Loucy (cell line): ENCODE measurements around the gene TCEA3.

Source experiments
- H2AFZ ChIP-seq: fragments of 200-600 bp; sonication (generic); 2 replicates; pipeline ENCODE4 v1.6.0; 2016; ENCODE audit warnings: antibody characterized with exemption, mild to moderate bottlenecking, low read length, moderate library complexity
- H3F3A ChIP-seq: fragments of 200-600 bp; 2 replicates; pipeline ENCODE4 v1.6.0; 2016; ENCODE audit warnings: antibody characterized with exemption, low read depth, mild to moderate bottlenecking
- H3K27me3 ChIP-seq: fragments of 200-600 bp; sonication (generic); 2 replicates; pipeline ENCODE4 v1.6.1; 2014; ENCODE audit warnings: low read length, mild to moderate bottlenecking; ENCODE audit not compliant: insufficient read depth, poor library complexity, severe bottlenecking
- H3K36me3 ChIP-seq: fragments of 200-600 bp; sonication (generic); 2 replicates; pipeline ENCODE4 v1.6.1; 2016; ENCODE audit warnings: low read length; ENCODE audit not compliant: insufficient read depth
- H3K4me1 ChIP-seq: fragments of 200-600 bp; sonication (generic); 2 replicates; pipeline ENCODE4 v1.5.1; 2014; ENCODE audit warnings: low read length, mild to moderate bottlenecking; ENCODE audit not compliant: insufficient read depth, poor library complexity, severe bottlenecking
- H3K4me2 ChIP-seq: fragments of 200-600 bp; sonication (generic); 2 replicates; pipeline ENCODE4 v1.6.0; 2014; ENCODE audit warnings: antibody characterized with exemption, low read length, low read depth, mild to moderate bottlenecking; ENCODE audit not compliant: poor library complexity, severe bottlenecking
- H3K4me3 ChIP-seq: fragments of 200-600 bp; sonication (generic); 2 replicates; pipeline ENCODE4 v1.5.1; 2014; ENCODE audit warnings: low read length, mild to moderate bottlenecking, mixed read lengths; ENCODE audit not compliant: poor library complexity, severe bottlenecking
- H3K79me2 ChIP-seq: fragments of 200-600 bp; sonication (generic); 2 replicates; pipeline ENCODE4 v1.6.1; 2014; ENCODE audit warnings: low read length; ENCODE audit not compliant: insufficient read depth
- H3K9ac ChIP-seq: fragments of 200-600 bp; sonication (generic); 2 replicates; pipeline ENCODE4 v1.6.0; 2014; ENCODE audit warnings: mild to moderate bottlenecking, low read depth, low read length, moderate library complexity; ENCODE audit not compliant: poor library complexity, severe bottlenecking
- H3K9me2 ChIP-seq: fragments of 200-600 bp; sonication (generic); replicated peaks from 2 replicates; pipeline ENCODE4 v1.6.1; 2016; ENCODE audit warnings: low read depth, low read length, mixed read lengths
- H3K9me3 ChIP-seq: fragments of 200-600 bp; sonication (generic); 2 replicates; pipeline ENCODE4 v1.6.1; 2014; ENCODE audit warnings: mild to moderate bottlenecking, antibody characterized with exemption, low read length, low read depth; ENCODE audit not compliant: insufficient read depth
- H4K20me1 ChIP-seq: fragments of 200-600 bp; sonication (generic); 2 replicates; pipeline ENCODE4 v1.6.0; 2014; ENCODE audit warnings: antibody characterized with exemption, low read length, mild to moderate bottlenecking; ENCODE audit not compliant: insufficient read depth, poor library complexity, severe bottlenecking
- EZH2phosphoT487 ChIP-seq: fragments of 200-600 bp; IDR thresholded peaks from 2 replicates; pipeline ENCODE4 v1.6.1; 2018; ENCODE audit warnings: antibody characterized with exemption, mild to moderate bottlenecking, moderate library complexity, borderline replicate concordance
- TF ChIP-seq, protein P1 (sequence below): fragments of 200-600 bp; sonication (generic); conservative IDR thresholded peaks from 2 replicates; pipeline ENCODE4 v1.5.1; 2014; ENCODE audit warnings: mild to moderate bottlenecking, antibody characterized with exemption, low read length

Gene TCEA3

DNA sequence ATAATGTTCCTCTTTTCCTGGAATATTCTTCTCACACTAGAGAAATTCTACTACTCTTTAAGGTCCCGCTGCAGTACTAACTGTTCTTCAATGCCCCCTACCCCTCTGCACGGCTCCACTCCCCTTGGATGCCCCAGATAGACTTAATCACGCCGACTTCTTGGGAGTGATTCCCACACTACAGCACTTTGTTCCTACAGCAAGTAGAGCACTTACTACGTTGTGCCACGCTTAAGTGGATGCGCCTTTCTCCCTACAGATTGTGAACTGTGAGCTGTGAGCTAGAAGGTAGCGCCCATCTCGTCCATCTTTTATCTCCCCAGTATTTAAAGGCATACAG, 57.1 kb downstream of the TCEA3 start:
- Histone ChIP-seq H3K9me2 (no peaks in the 10 kb centered on the region), H3K4me1 (peaks cover 32% of the 10 kb centered on the region), H2AFZ (peak overlapping the region; percentile 70; the same call in 1 of the 2 replicates), H3K4me3 (peak overlapping the region; percentile 87), H3K4me2 (peak overlapping the region; percentile 83), H3K9me3 (peaks cover 22% of the 10 kb centered on the region), H3F3A (no peaks in the 10 kb centered on the region), H3K36me3 (peaks cover 33% of the 10 kb centered on the region), H4K20me1 (no peaks in the 10 kb centered on the region), H3K79me2 (peaks cover 55% of the 10 kb centered on the region), H3K27me3 (peaks cover 6% of the 10 kb centered on the region), H3K9ac (peak overlapping the region; percentile 74)
- TF ChIP-seq EZH2phosphoT487, result no peak
- TF ChIP-seq, protein P1, sequence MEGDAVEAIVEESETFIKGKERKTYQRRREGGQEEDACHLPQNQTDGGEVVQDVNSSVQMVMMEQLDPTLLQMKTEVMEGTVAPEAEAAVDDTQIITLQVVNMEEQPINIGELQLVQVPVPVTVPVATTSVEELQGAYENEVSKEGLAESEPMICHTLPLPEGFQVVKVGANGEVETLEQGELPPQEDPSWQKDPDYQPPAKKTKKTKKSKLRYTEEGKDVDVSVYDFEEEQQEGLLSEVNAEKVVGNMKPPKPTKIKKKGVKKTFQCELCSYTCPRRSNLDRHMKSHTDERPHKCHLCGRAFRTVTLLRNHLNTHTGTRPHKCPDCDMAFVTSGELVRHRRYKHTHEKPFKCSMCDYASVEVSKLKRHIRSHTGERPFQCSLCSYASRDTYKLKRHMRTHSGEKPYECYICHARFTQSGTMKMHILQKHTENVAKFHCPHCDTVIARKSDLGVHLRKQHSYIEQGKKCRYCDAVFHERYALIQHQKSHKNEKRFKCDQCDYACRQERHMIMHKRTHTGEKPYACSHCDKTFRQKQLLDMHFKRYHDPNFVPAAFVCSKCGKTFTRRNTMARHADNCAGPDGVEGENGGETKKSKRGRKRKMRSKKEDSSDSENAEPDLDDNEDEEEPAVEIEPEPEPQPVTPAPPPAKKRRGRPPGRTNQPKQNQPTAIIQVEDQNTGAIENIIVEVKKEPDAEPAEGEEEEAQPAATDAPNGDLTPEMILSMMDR, result no peak

DNA sequence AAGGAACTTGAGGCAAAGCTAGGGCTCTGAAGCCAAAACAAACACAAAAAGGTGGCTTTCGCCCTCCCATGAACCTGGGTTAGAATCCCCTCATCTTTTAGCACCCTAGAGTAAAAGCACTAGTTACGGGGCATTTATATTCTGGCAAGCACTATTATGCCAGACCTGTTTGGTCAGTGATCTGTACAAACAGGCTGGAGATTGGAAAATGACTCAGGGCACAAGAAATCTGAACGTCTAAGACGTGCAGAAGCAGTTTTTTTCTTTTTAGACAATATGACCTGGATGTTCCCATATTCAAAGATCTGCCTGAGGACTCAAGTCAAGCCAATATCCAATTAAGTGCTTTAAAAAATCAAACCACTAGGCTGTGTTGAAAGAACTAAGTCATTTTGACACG, 58.0 kb downstream of the TCEA3 start:
- Histone ChIP-seq H3K9ac (peak overlapping the region; percentile 74), H3K9me2 (no peaks in the 10 kb centered on the region), H3K4me2 (peak overlapping the region; percentile 83), H3K9me3 (peaks cover 31% of the 10 kb centered on the region), H3K36me3 (peaks cover 41% of the 10 kb centered on the region), H3K27me3 (peaks cover 9% of the 10 kb centered on the region), H2AFZ (no peak overlapping the region), H4K20me1 (no peaks in the 10 kb centered on the region), H3F3A (no peaks in the 10 kb centered on the region), H3K4me3 (peak overlapping the region; percentile 87), H3K4me1 (peaks cover 26% of the 10 kb centered on the region), H3K79me2 (peaks cover 47% of the 10 kb centered on the region)
- TF ChIP-seq, protein P1, result no peak
- TF ChIP-seq EZH2phosphoT487, result no peak

DNA sequence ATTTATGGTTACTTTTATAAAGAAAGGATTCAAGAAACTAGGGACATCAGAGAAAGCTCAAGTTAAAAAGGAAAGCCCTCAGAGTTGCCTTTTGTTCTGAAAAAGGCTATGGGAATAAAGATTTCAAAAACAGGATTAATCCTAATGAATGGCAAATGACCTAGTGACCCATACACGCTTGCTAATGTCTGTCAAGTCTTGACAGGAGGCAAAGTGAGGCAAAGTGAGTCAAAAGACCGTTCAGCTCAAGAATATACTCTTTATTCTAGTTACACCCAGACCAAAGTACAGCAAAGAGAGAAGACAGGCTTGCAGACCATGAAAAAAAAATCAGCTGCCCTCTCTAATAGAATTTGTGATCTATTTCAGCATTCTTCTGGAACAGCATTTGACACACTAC, 58.4 kb downstream of the TCEA3 start:
- Histone ChIP-seq H3K27me3 (peaks cover 9% of the 10 kb centered on the region), H3K9ac (no peak overlapping the region), H4K20me1 (no peaks in the 10 kb centered on the region), H3K79me2 (peaks cover 42% of the 10 kb centered on the region), H3F3A (no peaks in the 10 kb centered on the region), H3K9me2 (no peaks in the 10 kb centered on the region), H3K4me1 (peaks cover 26% of the 10 kb centered on the region), H2AFZ (no peak overlapping the region), H3K36me3 (peaks cover 46% of the 10 kb centered on the region), H3K4me3 (peak overlapping the region; percentile 87), H3K4me2 (peak overlapping the region; percentile 83), H3K9me3 (peaks cover 35% of the 10 kb centered on the region)
- no peak for TF ChIP-seq EZH2phosphoT487
- TF ChIP-seq, protein P1, result no peak
